Spleen (tissue), 11 donors: ENCODE data around the gene NCSTN. TPM values are rescaled to one million over a fixed set of nuclear protein-coding genes. Genes with fewer than 3 reads are reported as not detected.

Experiments
- DNase-seq: peaks from one replicate; pipeline ENCODE4 v3.0.0-alpha.2; 2020
- H3K27ac ChIP-seq, 8 donors: fragments of 200-600 bp; sonication (generic) in 7 of 8; 1 replicate in 4 of 8; 2 replicates in 4 of 8; pipeline versions ENCODE4 v1.5.0 to v1.8.0; 2016 to 2021; ENCODE audit warnings: inconsistent platforms in 4 of 8, mild to moderate bottlenecking in 4 of 8, moderate library complexity in 1 of 8
- H3K27me3 ChIP-seq, 7 donors: fragments of 200-600 bp; sonication (generic) in 6 of 7; replicated peaks in 1 of 7; 1 replicate in 4 of 7; 2 replicates in 3 of 7; pipeline versions ENCODE4 v1.5.0 to v1.8.0; 2016 to 2021; ENCODE audit warnings: inconsistent platforms in 3 of 7, mild to moderate bottlenecking in 1 of 7
- H3K36me3 ChIP-seq, 6 donors: fragments of 200-600 bp; sonication (generic) in 5 of 6; 1 replicate in 4 of 6; 2 replicates in 2 of 6; pipeline versions ENCODE4 v1.5.0 to v1.8.0; 2016 to 2021; ENCODE audit warnings: inconsistent platforms in 2 of 6
- H3K4me1 ChIP-seq, 6 donors: fragments of 200-600 bp; sonication (generic) in 5 of 6; 1 replicate in 3 of 6; 2 replicates in 3 of 6; pipeline versions ENCODE4 v1.5.0 to v1.8.0; 2016 to 2021; ENCODE audit warnings: inconsistent platforms in 3 of 6
- H3K4me3 ChIP-seq, 8 donors: fragments of 200-600 bp; sonication (generic) in 7 of 8; 1 replicate in 4 of 8; 2 replicates in 4 of 8; pipeline versions ENCODE4 v1.5.0 to v1.8.0; 2016 to 2021; ENCODE audit warnings: inconsistent platforms in 4 of 8, mild to moderate bottlenecking in 4 of 8, moderate library complexity in 2 of 8
- H3K9me3 ChIP-seq, 8 donors: fragments of 200-600 bp; sonication (generic) in 7 of 8; 1 replicate in 4 of 8; 2 replicates in 4 of 8; pipeline versions ENCODE4 v1.5.0 to v1.8.0; 2016 to 2021; ENCODE audit warnings: inconsistent platforms in 4 of 8
- CTCF ChIP-seq, 11 experiments: fragments of 200-600 bp in 7 of 11; fragments of 450-650 bp in 4 of 11; sonication (generic) in 4 of 11; IDR thresholded peaks in 8 of 11; conservative IDR thresholded peaks in 3 of 11; 1 replicate in 7 of 11; 2 replicates in 4 of 11; pipeline versions ENCODE4 v1.4.0 to v1.8.0; 2016 to 2021; ENCODE audit warnings: antibody characterized with exemption in 11 of 11, inconsistent platforms in 4 of 11, mild to moderate bottlenecking in 1 of 11
- POLR2A ChIP-seq, 3 donors: fragments of 450-650 bp; IDR thresholded peaks; one replicate each; pipeline ENCODE4 v1.5.1; 2017; ENCODE audit warnings: antibody characterized with exemption in 3 of 3, mild to moderate bottlenecking in 1 of 3
- POLR2AphosphoS5 ChIP-seq, 3 donors: sonication (generic); formaldehyde crosslinking; IDR thresholded peaks; one replicate each; pipeline ENCODE4 v1.5.1; 2017; ENCODE audit warnings: antibody characterized with exemption in 3 of 3
- WGBS, 5 donors: extraction: QIAGEN DNeasy Blood & Tissue Kit in 3 of 5; methylation state at CpG; one replicate each; pipeline versions ENCODE4 v1.1.5 to v1.1.7; 2013 to 2018; 5-methylcytosine and 5-hydroxymethylcytosine counted together
- intact Hi-C: fragments of 100-400 bp; cut with DNase I; formaldehyde crosslinking; loops from one replicate; pipeline ENCODE4 v1.15.0; 2023; ENCODE audit warnings: low total_unique reads
- polyA plus RNA-seq, 3 donors: library from polyadenylated mRNA; stranded (reverse); fragments of 200-250 nt; gene quantifications; one replicate each; pipeline ENCODE4 v1.2.1, GENCODE V29; 2013
- total RNA-seq, 7 donors: library from RNA; depleted of rRNA in 3 of 7; stranded (reverse); fragments of >200 nt in 3 of 7; fragmentation: NEBNext Ultra II Directional in 4 of 7; extraction: Animal tissue kit (Norgen Biotek cat#: 25700) in 4 of 7; gene quantifications; one replicate each; pipeline versions ENCODE4 v1.1.0 to v1.2.1, GENCODE V29; 2016 to 2021
- donor health status: healthy with polysubstance abuse.
- donor health status: DM: no; HTN: no; CAD: no; lungs with moderate emphysema.
- donor health status: DM: no; HTN: no; CAD: no.
- donor health status: Bipolar disorder and iron deficiency.
- donor health status: healthy.
- donor health status: DM: no; HTN: no; CAD: no.
- donor health status: DM: yes; HTN: yes; CAD: no.

NCSTN gene
- total and polyA plus RNA-seq, 10 donors = 36.2 to 109 (median 88.4) TPM

DNA sequence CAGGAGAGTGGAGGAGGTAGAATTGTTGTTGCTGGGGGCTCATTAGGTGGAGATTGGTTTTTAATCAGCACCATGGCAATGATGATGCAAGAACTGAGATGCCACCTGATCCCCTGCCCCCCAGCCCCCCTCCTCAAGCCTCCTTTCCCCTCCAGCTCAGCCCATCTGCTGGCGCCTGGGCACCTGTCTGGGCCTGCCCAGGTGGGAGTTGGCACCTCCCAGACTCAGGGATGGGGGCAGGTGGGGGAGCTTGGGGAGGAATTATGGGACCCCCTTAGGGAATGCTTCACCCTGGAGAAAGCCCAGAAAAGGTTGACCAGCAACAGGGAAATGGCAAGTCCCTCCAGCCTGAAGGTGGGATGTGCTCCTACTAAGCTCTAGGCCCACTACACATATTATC lies 22.1 kb downstream of the NCSTN start:
- Histone ChIP-seq H3K9me3 (no peaks in the 10 kb centered on the region), H3K4me3 (no peak overlapping the region), H3K4me1 (no peaks in the 10 kb centered on the region), H3K27ac (no peak overlapping the region), H3K27me3 (peaks cover 0 to under 1% (median 0%) of the 10 kb centered on the region in 7 donors), H3K36me3 (peaks cover 0 to 14% (median 4%) of the 10 kb centered on the region in 6 donors)
- intact Hi-C loops = no loop called here
- WGBS, 5 donors = 90 to 100% (median 100%) methylated on average over 1 of the region's 1 CpG
- no peak for DNase-seq
- TF ChIP-seq POLR2AphosphoS5 (IDR thresholded peaks at IDR 0.05) (no peak), POLR2A (IDR thresholded peaks at IDR 0.05) (no peak)

DNA sequence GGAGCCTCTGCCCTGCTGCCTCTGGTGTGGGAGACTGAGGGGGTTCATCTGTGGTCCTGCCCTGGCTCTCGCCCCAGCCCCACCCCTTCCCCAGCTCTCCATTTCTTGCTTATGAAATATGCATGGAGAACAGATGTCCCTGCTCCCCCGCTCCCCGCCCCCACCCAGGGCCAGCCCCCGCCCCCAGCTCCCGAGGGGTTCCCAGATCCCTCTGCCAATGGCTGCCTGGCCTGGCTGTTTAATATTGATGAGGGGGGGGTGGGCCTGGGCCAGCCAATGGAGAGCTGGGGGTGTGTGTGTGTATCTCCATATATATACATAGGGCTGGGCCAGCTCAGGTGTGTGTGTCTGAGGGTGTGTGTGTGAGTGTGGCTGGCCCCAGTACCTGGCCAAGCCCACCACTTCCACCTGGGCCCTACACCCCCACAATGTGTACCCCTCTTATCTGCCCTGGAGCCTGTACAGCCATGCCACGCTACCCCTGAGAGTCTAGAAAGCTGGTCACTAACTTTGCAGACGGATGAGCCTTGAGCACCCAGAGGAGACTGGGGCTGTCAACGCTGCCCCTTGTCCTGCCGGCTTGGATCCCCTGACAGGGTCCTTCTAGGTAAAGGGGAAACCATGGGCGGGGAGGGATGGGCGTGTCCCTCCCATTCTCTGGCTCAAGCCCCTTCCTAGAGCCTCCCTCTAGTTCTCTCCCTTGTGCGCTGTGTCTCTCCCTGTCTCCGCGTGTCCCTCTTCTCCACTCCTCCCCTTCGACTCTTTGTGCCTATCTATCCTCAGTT lies 23.7 kb downstream of the NCSTN start, which contains the start of gene NHLH1:
Gene NHLH1 (plus strand): TSS at position 341 of the 785 bp plus-strand sequence. CDS start 3,661 bp downstream, outside the sequence.
- no peaks in the 10 kb centered on the region for H3K9me3 ChIP-seq
- 75 to 90% (median 81%) methylated on average over 10 to 15 of the region's 15 CpGs for WGBS, 5 donors
- no peak within 1 kb of the TSS for H3K4me3 ChIP-seq
- TF ChIP-seq POLR2AphosphoS5 (IDR thresholded peaks at IDR 0.05) = no peak
- TF ChIP-seq CTCF (IDR thresholded peaks at IDR 0.05 in 8 of 11, conservative IDR thresholded peaks at IDR 0.05 in 3 of 11) = no peak
- TF ChIP-seq POLR2A (IDR thresholded peaks at IDR 0.05) = no peak
- H3K4me1 ChIP-seq = no peaks in the 10 kb centered on the region
- no peak within 1 kb of the TSS for H3K27ac ChIP-seq
- H3K36me3 ChIP-seq = no peaks in the 10 kb centered on the region
- DNase-seq = no peak
- intact Hi-C loops = no loop called here
- H3K27me3 ChIP-seq = peaks cover 0 to 13% (median 0%) of the 10 kb centered on the region in 7 donors

- H3K27me3 ChIP-seq = peaks cover 0 to 13% (median 0%) of the 10 kb centered on the region in 7 donors
- WGBS, 5 donors = 35 to 63% (median 42%) methylated on average over 4 of the region's 4 CpGs
- H3K4me3 ChIP-seq = no peak overlapping the region
- DNase-seq = no peak
- no peaks in the 10 kb centered on the region for H3K4me1 ChIP-seq
- TF ChIP-seq POLR2AphosphoS5 (IDR thresholded peaks at IDR 0.05) = no peak
- TF ChIP-seq POLR2A (IDR thresholded peaks at IDR 0.05) = no peak
- no peak for TF ChIP-seq CTCF (IDR thresholded peaks at IDR 0.05 in 8 of 11, conservative IDR thresholded peaks at IDR 0.05 in 3 of 11)
- intact Hi-C loops = no loop called here
- no peak overlapping the region for H3K27ac ChIP-seq
- no peaks in the 10 kb centered on the region for H3K9me3 ChIP-seq
- no peaks in the 10 kb centered on the region for H3K36me3 ChIP-seq
Measured at GRCh38 chr1:160367516-160367900, 24.3 kb downstream of the NCSTN start.

DNA sequence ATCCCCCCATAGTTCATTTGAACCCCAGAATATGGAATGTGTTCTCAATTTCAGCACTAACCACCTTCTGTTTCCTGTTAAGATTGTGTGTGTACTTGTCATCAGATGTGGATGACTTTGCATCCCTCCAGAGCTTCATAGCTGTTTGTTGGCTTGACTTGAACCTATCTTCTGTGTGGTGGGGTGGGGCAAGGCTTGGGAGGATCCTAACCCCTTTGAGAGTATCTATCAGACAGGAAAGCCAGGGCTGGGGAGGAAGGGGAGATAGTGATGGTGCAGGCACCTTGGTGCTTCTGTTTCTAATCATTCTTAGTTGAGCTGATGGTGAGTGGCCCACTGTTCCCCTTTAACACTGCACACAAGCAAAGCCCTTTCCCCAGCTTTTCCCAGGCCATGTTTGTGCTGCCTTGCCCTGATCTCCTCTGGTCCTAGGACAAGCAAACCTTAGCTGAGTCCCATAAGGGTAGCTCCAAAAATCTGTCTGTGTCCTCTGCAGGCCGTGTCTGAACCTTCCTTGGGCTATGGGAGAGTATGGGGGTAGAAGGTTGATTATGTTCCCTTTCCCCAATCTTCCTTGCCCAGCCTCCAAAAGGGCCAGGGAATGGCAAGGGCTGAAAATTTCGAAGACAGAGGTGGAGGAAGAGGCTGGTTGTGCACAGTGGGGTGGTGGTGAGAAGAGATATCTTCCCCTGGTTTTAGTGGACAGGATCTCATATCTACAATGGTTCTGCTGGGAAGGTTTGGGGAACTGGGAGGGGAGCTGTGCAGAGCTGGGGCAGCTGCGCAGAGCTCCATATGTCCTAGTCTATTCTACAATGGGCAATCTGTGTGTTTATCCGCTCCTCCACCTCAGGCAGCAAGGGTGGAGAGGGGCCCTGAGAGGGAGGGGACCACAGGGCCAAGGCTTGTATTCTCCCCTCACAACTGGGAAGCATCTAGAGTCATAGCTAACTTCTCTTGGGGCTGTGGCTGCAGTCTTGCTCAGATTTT lies 25.0 kb downstream of the NCSTN start:
- Histone ChIP-seq H3K4me3 (no peak overlapping the region), H3K36me3 (no peaks in the 10 kb centered on the region), H3K9me3 (no peaks in the 10 kb centered on the region), H3K27ac (no peak overlapping the region), H3K27me3 (peaks cover 0 to 13% (median 0%) of the 10 kb centered on the region in 7 donors), H3K4me1 (no peaks in the 10 kb centered on the region)
- intact Hi-C loops = no loop called here
- TF ChIP-seq POLR2A (IDR thresholded peaks at IDR 0.05) = no peak
- TF ChIP-seq POLR2AphosphoS5 (IDR thresholded peaks at IDR 0.05) = no peak
- TF ChIP-seq CTCF (IDR thresholded peaks at IDR 0.05 in 8 of 11, conservative IDR thresholded peaks at IDR 0.05 in 3 of 11) = no peak
- no peak for DNase-seq
- 79 to 87% (median 83%) methylated on average over 4 of the region's 4 CpGs for WGBS, 5 donors
